HL-60 (cell line): Measurements from ENCODE around the gene AKR1C3.
"Not testable (repeated sequence)": the region's sequence is repeated elsewhere in the genome, so short reads cannot be mapped to it uniquely, and the experiment has no call there.

ENCODE experiments used
- CTCF ChIP-seq: IDR thresholded peaks from one replicate; pipeline ENCODE4 v1.5.1; 2011; ENCODE audit warnings: low read length, control low read depth, inconsistent platforms; ENCODE audit not compliant: insufficient read depth
- GABPA ChIP-seq: IDR thresholded peaks from 2 replicates; pipeline ENCODE4 v1.6.1; 2012; ENCODE audit warnings: low read depth
- POLR2AphosphoS5 ChIP-seq: IDR thresholded peaks from 2 replicates; pipeline ENCODE4 v1.6.1; 2012; ENCODE audit warnings: low read depth
- REST ChIP-seq: IDR thresholded peaks from 2 replicates; pipeline ENCODE4 v1.6.1; 2012; ENCODE audit warnings: low read depth; ENCODE audit not compliant: insufficient replicate concordance

GRCh38 chr10:5109861-5110260 lies 15.6 kb downstream of the AKR1C3 start:
- TF ChIP-seq CTCF, POLR2AphosphoS5, REST, GABPA: not testable (repeated sequence)
